Brain microvascular endothelial cell (primary cell): ENCODE results near the gene UBR1.

Source experiments
- DNase-seq: peaks from one replicate; pipeline ENCODE4 v3.0.0-alpha.2; 2020
- H3K27ac ChIP-seq: fragments of 250-450 bp; sonication (Bioruptor Pico); 2 replicates; pipeline ENCODE4 v1.5.1; 2020; ENCODE audit warnings: mild to moderate bottlenecking, moderate library complexity
- H3K27me3 ChIP-seq: fragments of 250-450 bp; sonication (Bioruptor Pico); replicated peaks from 2 replicates; pipeline ENCODE4 v1.5.1; 2020; ENCODE audit warnings: mild to moderate bottlenecking
- H3K36me3 ChIP-seq: fragments of 250-450 bp; sonication (Bioruptor Pico); replicated peaks from 2 replicates; pipeline ENCODE4 v1.5.1; 2020; ENCODE audit warnings: mild to moderate bottlenecking
- H3K4me3 ChIP-seq: 2 replicates; pipeline ENCODE4 v1.5.1; 2011; ENCODE audit warnings: low read depth, mild to moderate bottlenecking, control low read depth, low read length, moderate library complexity
- CTCF ChIP-seq: IDR thresholded peaks from 2 replicates; pipeline ENCODE4 v1.5.1; 2011; ENCODE audit warnings: low read depth, mild to moderate bottlenecking, moderate library complexity, low read length, control low read depth, inconsistent platforms; ENCODE audit errors: missing control alignments
- in situ Hi-C: cut with HindIII; loops from 2 replicates; pipeline ENCODE4 v1.10.0; 2017; ENCODE audit warnings: low sequenced_read_pairs, low pct_ligation_motif_present

The UBR1 gene

GRCh38 chr15:43121863-43122262, 16.0 kb upstream of the UBR1 start:
- in situ Hi-C loops, result no loop called here
- no peak overlapping the region for H3K4me3 ChIP-seq
- H3K27ac ChIP-seq, result no peak overlapping the region
- no peak for TF ChIP-seq CTCF
- no peak for DNase-seq
- no peaks in the 10 kb centered on the region for H3K36me3 ChIP-seq
- no peaks in the 10 kb centered on the region for H3K27me3 ChIP-seq

GRCh38 chr15:43118829-43119228, 13.0 kb upstream of the UBR1 start:
- no peaks in the 10 kb centered on the region for H3K27me3 ChIP-seq
- no peak for DNase-seq
- H3K36me3 ChIP-seq, result no peaks in the 10 kb centered on the region
- H3K27ac ChIP-seq, result no peak overlapping the region
- in situ Hi-C loops, result no loop called here
- H3K4me3 ChIP-seq, result no peak overlapping the region
- TF ChIP-seq CTCF, result no peak

- Histone ChIP-seq H3K36me3 (no peaks in the 10 kb centered on the region), H3K4me3 (no peak overlapping the region), H3K27ac (no peak overlapping the region), H3K27me3 (no peaks in the 10 kb centered on the region)
- in situ Hi-C loops, result no loop called here
- no peak for DNase-seq
- TF ChIP-seq CTCF, result no peak
Measured at GRCh38 chr15:43118286-43118685, 12.4 kb upstream of the UBR1 start.

GRCh38 chr15:43111354-43111753, 5.5 kb upstream of the UBR1 start:
- no peak for TF ChIP-seq CTCF
- H3K27ac ChIP-seq, result no peak overlapping the region
- in situ Hi-C loops, result no loop called here

GRCh38 chr15:43107751-43108150, 1.9 kb upstream of the UBR1 start:
- Histone ChIP-seq H3K4me3 (no peak overlapping the region), H3K27ac (no peak overlapping the region), H3K27me3 (no peaks in the 10 kb centered on the region), H3K36me3 (no peaks in the 10 kb centered on the region)
- in situ Hi-C loops, result no loop called here
- no peak for TF ChIP-seq CTCF
- no peak for DNase-seq

More at GRCh38 chr15:43111354-43111753, 5.5 kb upstream of the UBR1 start:
- Histone ChIP-seq H3K27me3 (no peaks in the 10 kb centered on the region), H3K4me3 (no peak overlapping the region), H3K36me3 (no peaks in the 10 kb centered on the region)
- no peak for DNase-seq

- no peak for TF ChIP-seq CTCF
- H3K27ac ChIP-seq, result peak overlapping the region; percentile 71
- in situ Hi-C loops, result no loop called here
- H3K27me3 ChIP-seq, result no peaks in the 10 kb centered on the region
- DNase-seq, result no peak
- no peaks in the 10 kb centered on the region for H3K36me3 ChIP-seq
- peak overlapping the region; percentile 93 for H3K4me3 ChIP-seq
Measured at GRCh38 chr15:43106486-43106829, 620 bp upstream of the UBR1 start.
